Measurements from ENCODE around the gene NPY2R. TPM values are rescaled to one million over a fixed set of nuclear protein-coding genes. Genes with fewer than 3 reads are reported as not detected.

Gene NPY2R
- total RNA-seq, 1 experiment from 2014 or later: not detected

- TF ChIP-seq EZH2 (IDR thresholded peaks at IDR 0.05; ENCODE audit: borderline replicate concordance, low read depth, low read length, poor library complexity, severe bottlenecking): no peak
- Histone ChIP-seq H3K36me3 (ENCODE audit: insufficient read depth, low read length, poor library complexity, severe bottlenecking) (no peaks in the 10 kb centered on the region), H3K27ac (ENCODE audit: low read depth, low read length, poor library complexity, severe bottlenecking) (no peak overlapping the region), H3K4me1 (ENCODE audit: insufficient read depth, low read length, poor library complexity, severe bottlenecking) (no peaks in the 10 kb centered on the region), H3K27me3 (replicated peaks; ENCODE audit: insufficient read depth, low read depth, low read length, poor library complexity) (no peaks in the 10 kb centered on the region), H3K9me3 (ENCODE audit: low read depth, low read length, poor library complexity, severe bottlenecking) (no peaks in the 10 kb centered on the region), H3K4me3 (ENCODE audit: low read depth, low read length, poor library complexity, severe bottlenecking) (no peak overlapping the region)
- BruUV-seq (replicated peaks): no TSS peak
- ChIA-PET POLR2A (ENCODE audit: low non-redundant PET) (no interaction called here), CTCF (no interaction called here)
- intact Hi-C loops (cut with micrococcal nuclease; ENCODE audit: unreplicated experiment): no loop called here
- no peak for DNase-seq (ENCODE audit: low spot score)
These were observed 39.8 kb downstream of the NPY2R start for GRCh38 chr4:155248002-155248896.

GRCh38 chr4:155249016-155249566 is 40.7 kb downstream of the NPY2R start:
- no peaks in the 10 kb centered on the region for H3K36me3 ChIP-seq (ENCODE audit: insufficient read depth, low read length, poor library complexity, severe bottlenecking)
- no peaks in the 10 kb centered on the region for H3K9me3 ChIP-seq (ENCODE audit: low read depth, low read length, poor library complexity, severe bottlenecking)
- H3K4me3 ChIP-seq (ENCODE audit: low read depth, low read length, poor library complexity, severe bottlenecking): no peak overlapping the region
- ChIA-PET CTCF (no interaction called here), POLR2A (ENCODE audit: low non-redundant PET) (no interaction called here)
- TF ChIP-seq EZH2 (IDR thresholded peaks at IDR 0.05; ENCODE audit: borderline replicate concordance, low read depth, low read length, poor library complexity, severe bottlenecking): no peak
- no peaks in the 10 kb centered on the region for H3K27me3 ChIP-seq (replicated peaks; ENCODE audit: insufficient read depth, low read depth, low read length, poor library complexity)
- BruUV-seq (replicated peaks): no TSS peak
- no peak for DNase-seq (ENCODE audit: low spot score)
- intact Hi-C loops (cut with micrococcal nuclease; ENCODE audit: unreplicated experiment): no loop called here
- no peaks in the 10 kb centered on the region for H3K4me1 ChIP-seq (ENCODE audit: insufficient read depth, low read length, poor library complexity, severe bottlenecking)
- H3K27ac ChIP-seq (ENCODE audit: low read depth, low read length, poor library complexity, severe bottlenecking): no peak overlapping the region

- intact Hi-C loops (cut with micrococcal nuclease; ENCODE audit: unreplicated experiment): no loop called here
- Histone ChIP-seq H3K27me3 (replicated peaks; ENCODE audit: insufficient read depth, low read depth, low read length, poor library complexity) (no peaks in the 10 kb centered on the region), H3K27ac (ENCODE audit: low read depth, low read length, poor library complexity, severe bottlenecking) (no peak overlapping the region), H3K4me3 (ENCODE audit: low read depth, low read length, poor library complexity, severe bottlenecking) (no peak overlapping the region), H3K4me1 (ENCODE audit: insufficient read depth, low read length, poor library complexity, severe bottlenecking) (no peaks in the 10 kb centered on the region), H3K9me3 (ENCODE audit: low read depth, low read length, poor library complexity, severe bottlenecking) (no peaks in the 10 kb centered on the region), H3K36me3 (ENCODE audit: insufficient read depth, low read length, poor library complexity, severe bottlenecking) (no peaks in the 10 kb centered on the region)
- DNase-seq (ENCODE audit: low spot score): no peak
- no peak for TF ChIP-seq EZH2 (IDR thresholded peaks at IDR 0.05; ENCODE audit: borderline replicate concordance, low read depth, low read length, poor library complexity, severe bottlenecking)
- TF ChIP-seq CTCF (conservative IDR thresholded peaks at IDR 0.05; ENCODE audit: low read depth, low read length): no peak
- BruUV-seq (replicated peaks): no TSS peak
- ChIA-PET POLR2A (ENCODE audit: low non-redundant PET) (no interaction called here), CTCF (no interaction called here)
These were observed 43.9 kb downstream of the NPY2R start for GRCh38 chr4:155252327-155252726.

- CTCF ChIA-PET: no interaction called here
- Histone ChIP-seq H3K27ac (ENCODE audit: low read depth, low read length, poor library complexity, severe bottlenecking) (no peak overlapping the region), H3K36me3 (ENCODE audit: insufficient read depth, low read length, poor library complexity, severe bottlenecking) (no peaks in the 10 kb centered on the region), H3K4me1 (ENCODE audit: insufficient read depth, low read length, poor library complexity, severe bottlenecking) (no peaks in the 10 kb centered on the region), H3K9me3 (ENCODE audit: low read depth, low read length, poor library complexity, severe bottlenecking) (no peaks in the 10 kb centered on the region), H3K27me3 (replicated peaks; ENCODE audit: insufficient read depth, low read depth, low read length, poor library complexity) (no peaks in the 10 kb centered on the region), H3K4me3 (ENCODE audit: low read depth, low read length, poor library complexity, severe bottlenecking) (no peak overlapping the region)
- intact Hi-C loops (cut with micrococcal nuclease; ENCODE audit: unreplicated experiment): loop anchor here (10.0 kb wide), 1 partner anchor 491 kb away; the partner anchor contains the start of gene GUCY1B1
- POLR2A ChIA-PET (ENCODE audit: low non-redundant PET): no interaction called here
- BruUV-seq (replicated peaks): no TSS peak
- TF ChIP-seq CTCF (conservative IDR thresholded peaks at IDR 0.05; ENCODE audit: low read depth, low read length) (no peak), EZH2 (IDR thresholded peaks at IDR 0.05; ENCODE audit: borderline replicate concordance, low read depth, low read length, poor library complexity, severe bottlenecking) (no peak)
- no peak for DNase-seq (ENCODE audit: low spot score)
These were observed 55.0 kb downstream of the NPY2R start for GRCh38 chr4:155263480-155263879.

Data from A673 (cell line).